Endothelial cell of umbilical vein (primary cell): ENCODE measurements around the gene CACNA2D3. TPM values are rescaled to one million over a fixed set of nuclear protein-coding genes. Genes with fewer than 3 reads are reported as not detected.

Experiments used
- BruUV-seq: library from RNA; stranded (reverse); fragments of 400-500 nt; replicated peaks from 2 replicates; lab custom pipeline; 2021; lab: Mats Ljungman, UMichigan
- CTCF ChIA-PET: fragments of 300-600, 350-600 bp; sonication (Branson Sonifier 250); formaldehyde crosslinking; loops from one replicate; lab custom pipeline; 2021; ENCODE audit warnings: antibody characterized with exemption, inconsistent platforms; lab: Charles Lee
- POLR2A ChIA-PET: fragments of 300-600, 350-600 bp; sonication (Branson Sonifier 250); formaldehyde crosslinking; loops from one replicate; lab custom pipeline; 2021; ENCODE audit warnings: antibody characterized with exemption, inconsistent platforms; lab: Charles Lee
- DNase-seq: peaks from one replicate; pipeline ENCODE4 v3.0.0-alpha.2; 2011; ENCODE audit warnings: low read depth, low spot score
- FAIRE-seq: peaks from 2 replicates; lab custom pipeline; 2011; peaks lifted over from hg19 to GRCh38; lab: Jason Lieb, UNC
- H2AFZ ChIP-seq: 2 replicates; pipeline ENCODE4 v1.6.0; 2012; ENCODE audit warnings: low read depth, low read length, control low read depth, inconsistent platforms
- H3K27ac ChIP-seq: 2 replicates; pipeline ENCODE4 v1.5.1; 2011; ENCODE audit warnings: low read depth, mild to moderate bottlenecking, control low read depth, low read length, moderate library complexity; ENCODE audit not compliant: insufficient read depth
- H3K27me3 ChIP-seq, 2 experiments: 2 replicates each; pipeline versions ENCODE4 v1.6.0 to v1.6.1; 2011; ENCODE audit warnings: low read length in 2 of 2, mixed read lengths in 1 of 2; ENCODE audit not compliant: control insufficient read depth in 2 of 2, insufficient read depth in 2 of 2
- H3K36me3 ChIP-seq, 2 experiments: 2 replicates in 1 of 2; 3 replicates in 1 of 2; pipeline ENCODE4 v1.5.1; 2011; ENCODE audit warnings: low read length in 2 of 2, mild to moderate bottlenecking in 1 of 2, moderate library complexity in 1 of 2; ENCODE audit not compliant: control insufficient read depth in 2 of 2, insufficient read depth in 2 of 2; ENCODE audit errors: extremely low read depth in 1 of 2
- H3K4me1 ChIP-seq: 3 replicates; pipeline ENCODE4 v1.5.1; 2011; ENCODE audit warnings: mild to moderate bottlenecking, low read length; ENCODE audit not compliant: control insufficient read depth, insufficient read depth; ENCODE audit errors: extremely low read depth
- H3K4me2 ChIP-seq: 2 replicates; pipeline ENCODE4 v1.6.1; 2011; ENCODE audit warnings: low read length, control low read depth, mixed read lengths; ENCODE audit not compliant: insufficient read depth
- H3K4me3 ChIP-seq, 3 experiments: fragments of 200-600 bp in 1 of 3; sonication (generic), shearing (Covaris generic) in 1 of 3; replicated peaks in 1 of 3; 2 replicates each; pipeline ENCODE4 v1.5.1; 2011 to 2016; ENCODE audit warnings: control low read depth in 3 of 3, low read length in 3 of 3, mild to moderate bottlenecking in 2 of 3, inconsistent platforms in 1 of 3, low read depth in 1 of 3, moderate library complexity in 1 of 3; ENCODE audit not compliant: insufficient read depth in 1 of 3
- H3K79me2 ChIP-seq: 2 replicates; pipeline ENCODE4 v1.6.0; 2012; ENCODE audit warnings: low read length, inconsistent platforms; ENCODE audit not compliant: control insufficient read depth, insufficient read depth
- H3K9ac ChIP-seq: replicated peaks from 2 replicates; pipeline ENCODE3; 2011; ENCODE audit warnings: low read length, control low read depth; ENCODE audit not compliant: insufficient read depth; ENCODE audit errors: extremely low read depth
- H3K9me1 ChIP-seq: replicated peaks from 3 replicates; pipeline ENCODE4 v1.6.0; 2011; ENCODE audit warnings: mild to moderate bottlenecking, low read length; ENCODE audit not compliant: control insufficient read depth, insufficient read depth; ENCODE audit errors: extremely low read depth
- H3K9me3 ChIP-seq: replicated peaks from 2 replicates; pipeline ENCODE4 v1.5.1; 2012; ENCODE audit warnings: low read length, inconsistent platforms; ENCODE audit not compliant: control insufficient read depth, insufficient read depth
- H4K20me1 ChIP-seq: replicated peaks from 2 replicates; pipeline ENCODE3; 2011; ENCODE audit warnings: mild to moderate bottlenecking, low read length; ENCODE audit not compliant: control insufficient read depth, insufficient read depth; ENCODE audit errors: extremely low read depth
- EZH2 ChIP-seq: IDR thresholded peaks from 2 replicates; pipeline ENCODE4 v1.6.1; 2012; ENCODE audit warnings: borderline replicate concordance, low read depth, mild to moderate bottlenecking, moderate library complexity, low read length, inconsistent platforms; ENCODE audit not compliant: severe bottlenecking
- FOS ChIP-seq: IDR thresholded peaks from 2 replicates; pipeline ENCODE4 v1.6.1; 2011; ENCODE audit warnings: mild to moderate bottlenecking, low read length, moderate library complexity, borderline replicate concordance; ENCODE audit not compliant: insufficient read depth
- GATA2 ChIP-seq: IDR thresholded peaks from 2 replicates; pipeline ENCODE4 v1.7.0; 2011; ENCODE audit warnings: low read depth, mild to moderate bottlenecking, moderate library complexity, mixed read lengths, low read length; ENCODE audit not compliant: insufficient read length, insufficient read depth
- JUN ChIP-seq: IDR thresholded peaks from 2 replicates; pipeline ENCODE4 v1.6.1; 2011; ENCODE audit warnings: borderline replicate concordance, low read depth; ENCODE audit not compliant: insufficient read length, insufficient read depth
- MYC ChIP-seq: IDR thresholded peaks from one replicate; pipeline ENCODE4 v1.6.1; 2011; ENCODE audit warnings: mild to moderate bottlenecking, low read depth, low read length
- POLR2A ChIP-seq: IDR thresholded peaks from 2 replicates; pipeline ENCODE4 v1.6.1; 2012; ENCODE audit warnings: low read depth, mild to moderate bottlenecking, control low read depth, low read length
- POLR2AphosphoS5 ChIP-seq: IDR thresholded peaks from 2 replicates; pipeline ENCODE4 v1.6.1; 2012; ENCODE audit warnings: low read depth, mild to moderate bottlenecking, control low read depth, low read length, moderate library complexity; ENCODE audit not compliant: insufficient read depth
- dilution Hi-C: fragments of 300-500 bp; cut with MboI; formaldehyde crosslinking; loops from one replicate; pipeline ENCODE4 v1.15.0; 2019; ENCODE audit warnings: low sequenced_read_pairs; ENCODE audit not compliant: extremely low pct_ligation_motif_present
- intact Hi-C: fragments of 100-400 bp; cut with micrococcal nuclease; formaldehyde crosslinking; loops from one replicate; pipeline ENCODE4 v1.10.0; 2022
- polyA plus RNA-seq, 4 experiments: library from polyadenylated mRNA; depleted of rRNA in 3 of 4; stranded (reverse) in 3 of 4; unstranded in 1 of 4; fragments of >200 nt; gene quantifications; 2 replicates each; pipeline versions ENCODE4 v1.2.1 to v1.2.3, GENCODE V29; 2011 to 2012; ENCODE audit warnings: missing spikeins in 1 of 4
- total RNA-seq: library from RNA; stranded (reverse); gene quantifications from 2 replicates; pipeline ENCODE4 v1.2.3, GENCODE V29; 2021
- TF ChIP-seq, protein P1 (sequence below): IDR thresholded peaks from 2 replicates; pipeline ENCODE4 v1.6.1; 2011; ENCODE audit not compliant: insufficient read depth, insufficient read length
- TF ChIP-seq, protein P2 (sequence below), 2 donors: IDR thresholded peaks; 1 replicate in 1 of 2; 2 replicates in 1 of 2; pipeline ENCODE4 v1.5.1; 2011; ENCODE audit warnings: low read length in 2 of 2, mild to moderate bottlenecking in 2 of 2, moderate library complexity in 2 of 2, control low read depth in 1 of 2, inconsistent platforms in 1 of 2, low read depth in 1 of 2; ENCODE audit not compliant: insufficient read depth in 1 of 2; ENCODE audit errors: extremely low read depth in 1 of 2

Gene CACNA2D3
- total and polyA plus RNA-seq, 2 donors (not counting 3 experiments of a cell fraction or from before 2014, with no cell fraction given) = not detected

DNA sequence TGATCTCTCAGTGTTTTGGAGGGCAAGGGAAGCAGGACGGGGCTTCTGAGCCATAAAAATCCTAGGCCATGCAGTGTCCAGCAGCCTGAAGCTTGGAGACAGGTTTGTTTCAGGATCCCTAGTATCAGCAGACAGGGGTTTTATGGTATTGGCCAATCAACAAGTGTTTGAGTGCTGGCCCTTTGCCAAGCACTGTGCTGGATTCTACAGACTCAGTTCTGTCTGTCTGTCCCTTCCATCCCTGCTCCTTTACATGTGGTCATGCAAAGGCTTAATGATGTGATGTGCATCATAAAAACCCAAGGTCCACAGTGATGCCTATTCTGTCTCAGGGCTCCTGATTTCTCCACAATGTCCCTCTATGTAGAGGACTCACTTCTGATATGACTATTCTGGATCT, 621.4 kb downstream of the CACNA2D3 start:
- FAIRE-seq (no peak), DNase-seq (no peak)
- CTCF ChIA-PET = no interaction called here
- Histone ChIP-seq H3K27ac (no peak overlapping the region), H3K4me1 (no peaks in the 10 kb centered on the region), H3K4me2 (no peak overlapping the region), H2AFZ (no peak overlapping the region), H3K9me1 (no peaks in the 10 kb centered on the region), H3K79me2 (no peaks in the 10 kb centered on the region), H3K27me3 (no peaks in the 10 kb centered on the region), H3K4me3 (no peak overlapping the region), H4K20me1 (no peaks in the 10 kb centered on the region), H3K9me3 (no peaks in the 10 kb centered on the region), H3K36me3 (no peaks in the 10 kb centered on the region), H3K9ac (no peak overlapping the region)
- BruUV-seq = no TSS peak
- intact Hi-C loops = no loop called here
- dilution Hi-C loops = no loop called here
- POLR2A ChIA-PET = no interaction called here
- no peak for TF ChIP-seq POLR2A
- no peak for TF ChIP-seq FOS
- TF ChIP-seq EZH2 = no peak
- no peak for TF ChIP-seq JUN
- TF ChIP-seq POLR2AphosphoS5 = no peak
- TF ChIP-seq MYC = no peak
- TF ChIP-seq, protein P1, sequence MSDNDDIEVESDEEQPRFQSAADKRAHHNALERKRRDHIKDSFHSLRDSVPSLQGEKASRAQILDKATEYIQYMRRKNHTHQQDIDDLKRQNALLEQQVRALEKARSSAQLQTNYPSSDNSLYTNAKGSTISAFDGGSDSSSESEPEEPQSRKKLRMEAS = no peak
- TF ChIP-seq, protein P2, sequence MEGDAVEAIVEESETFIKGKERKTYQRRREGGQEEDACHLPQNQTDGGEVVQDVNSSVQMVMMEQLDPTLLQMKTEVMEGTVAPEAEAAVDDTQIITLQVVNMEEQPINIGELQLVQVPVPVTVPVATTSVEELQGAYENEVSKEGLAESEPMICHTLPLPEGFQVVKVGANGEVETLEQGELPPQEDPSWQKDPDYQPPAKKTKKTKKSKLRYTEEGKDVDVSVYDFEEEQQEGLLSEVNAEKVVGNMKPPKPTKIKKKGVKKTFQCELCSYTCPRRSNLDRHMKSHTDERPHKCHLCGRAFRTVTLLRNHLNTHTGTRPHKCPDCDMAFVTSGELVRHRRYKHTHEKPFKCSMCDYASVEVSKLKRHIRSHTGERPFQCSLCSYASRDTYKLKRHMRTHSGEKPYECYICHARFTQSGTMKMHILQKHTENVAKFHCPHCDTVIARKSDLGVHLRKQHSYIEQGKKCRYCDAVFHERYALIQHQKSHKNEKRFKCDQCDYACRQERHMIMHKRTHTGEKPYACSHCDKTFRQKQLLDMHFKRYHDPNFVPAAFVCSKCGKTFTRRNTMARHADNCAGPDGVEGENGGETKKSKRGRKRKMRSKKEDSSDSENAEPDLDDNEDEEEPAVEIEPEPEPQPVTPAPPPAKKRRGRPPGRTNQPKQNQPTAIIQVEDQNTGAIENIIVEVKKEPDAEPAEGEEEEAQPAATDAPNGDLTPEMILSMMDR (IDR thresholded peaks at IDR 0.05; ENCODE audit: extremely low read depth in 1 of 2, insufficient read depth in 1 of 2, low read depth in 1 of 2, low read length in 2 of 2) = no peak
- no peak for TF ChIP-seq GATA2
